Measurements from ENCODE around the gene CHST4.
"Not testable (repeated sequence)": the region's sequence is repeated elsewhere in the genome, so short reads cannot be mapped to it uniquely, and the experiment has no call there.

Gene CHST4

DNA sequence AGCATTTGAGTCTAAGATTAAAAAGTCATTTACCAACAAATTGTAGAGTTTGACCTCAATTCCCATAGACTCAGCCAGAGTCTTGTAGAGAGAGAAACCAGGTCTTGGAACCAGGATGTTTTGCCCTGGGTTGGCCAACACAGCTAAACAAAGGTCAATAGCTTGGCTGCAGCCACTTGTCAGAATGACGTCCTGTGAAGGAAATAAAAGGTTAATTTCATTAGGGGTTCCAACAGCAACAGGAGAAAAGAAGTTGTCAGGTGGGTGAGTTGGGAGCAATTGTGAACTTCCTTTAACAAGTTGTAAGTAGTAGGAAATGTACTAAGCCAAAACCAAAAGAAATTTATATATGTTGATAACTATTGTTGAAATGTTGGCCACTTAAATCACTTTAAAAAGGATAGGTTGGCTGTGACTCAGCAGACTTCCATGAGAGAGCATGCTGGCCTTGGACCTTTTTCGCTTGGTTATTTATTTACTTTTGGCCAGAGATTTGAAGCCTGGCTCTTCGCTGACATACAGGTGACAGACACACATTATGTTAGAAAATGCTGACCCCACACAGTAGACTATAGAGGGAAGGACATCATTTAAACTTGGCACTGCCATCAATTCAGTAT is 46.4 kb downstream of the CHST4 start:
- no peak for DNase-seq

- no peak for DNase-seq
Measured at GRCh38 chr16:71573387-71574094, 47.3 kb downstream of the CHST4 start.

DNA sequence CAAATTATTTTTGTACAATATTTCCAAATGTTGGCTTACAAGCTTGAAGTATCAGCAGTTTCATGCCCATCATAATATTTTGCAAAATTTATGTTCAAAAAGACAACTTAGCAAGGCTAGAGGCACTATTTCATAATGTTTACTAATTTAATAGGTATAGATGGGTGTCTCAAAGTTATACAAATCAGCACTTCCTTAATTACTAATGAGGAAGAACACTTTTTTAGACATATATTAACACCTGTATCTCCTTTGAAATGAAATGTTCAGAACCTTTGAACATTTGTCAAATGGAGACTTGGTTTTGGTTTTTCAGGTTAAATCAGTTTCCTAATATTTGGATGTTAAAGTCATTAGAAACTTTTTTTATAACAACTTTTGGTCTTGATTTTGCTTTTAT is 48.5 kb downstream of the CHST4 start:
- DNase-seq, result no peak

DNA sequence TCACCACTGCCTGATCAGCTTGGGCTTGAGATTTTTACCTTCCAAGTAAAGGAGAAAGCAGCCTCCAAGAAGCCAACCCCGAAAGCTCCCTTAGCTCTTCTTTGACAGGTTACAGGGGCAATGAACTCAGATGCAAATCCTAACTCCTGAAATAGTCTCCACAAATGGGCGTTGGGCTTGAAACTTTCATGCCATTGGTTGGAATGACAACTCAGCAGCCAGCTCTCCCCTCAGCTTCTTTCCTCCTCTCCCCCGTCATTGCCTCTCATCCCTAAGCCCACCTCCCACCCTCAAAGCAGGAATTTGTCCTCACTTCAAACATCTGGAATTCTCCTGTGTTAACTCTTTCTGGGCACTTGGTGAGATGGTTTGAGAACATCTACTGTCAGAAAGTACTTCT is 50.7 kb downstream of the CHST4 start, which contains the start of gene TAT:
TAT (minus strand) TSS at position 122 of the 400 bp plus-strand sequence. CDS start 677 bp downstream, outside the sequence.
- DNase-seq, result no peak

- not testable (repeated sequence) for DNase-seq
Measured at GRCh38 chr16:71582553-71582848, 56.3 kb downstream of the CHST4 start.

- DNase-seq, result no peak
Measured at GRCh38 chr16:71584543-71585317, 58.5 kb downstream of the CHST4 start.

DNA sequence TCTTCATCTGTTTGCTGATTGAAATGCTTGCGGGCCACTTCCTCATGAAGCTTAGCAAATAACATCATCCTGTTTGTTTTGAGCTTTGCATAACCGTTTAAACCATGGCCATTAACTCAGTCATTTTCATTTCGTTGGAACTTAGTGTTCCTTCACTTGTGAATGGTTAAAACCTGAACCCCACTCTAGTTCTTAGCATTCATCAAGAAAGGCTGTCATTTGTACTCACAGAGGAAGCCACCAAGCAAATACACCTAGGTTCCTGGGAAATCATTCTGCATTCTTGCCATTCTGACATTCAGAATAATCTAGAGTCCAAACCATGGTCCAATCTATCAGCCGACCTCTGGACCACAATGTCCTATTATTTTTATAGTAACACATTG is 59.1 kb downstream of the CHST4 start:
- DNase-seq, result no peak
